ENCODE data around the gene PRAMEF1. TPM values are rescaled to one million over a fixed set of nuclear protein-coding genes. Genes with fewer than 3 reads are reported as not detected.

Gene PRAMEF1
- total and polyA plus RNA-seq, 2 of the 4 experiments (the other 2 are of a cell fraction), result not detected

GRCh38 chr1:12757836-12758235, 33.4 kb upstream of the PRAMEF1 start:
- Histone ChIP-seq H2BK120ac (ENCODE audit: low read depth, low read length) (no peak overlapping the region), H3K14ac (replicated peaks; ENCODE audit: low read depth, low read length) (no peak overlapping the region)
- CTCF ChIA-PET, result no interaction called here

More at GRCh38 chr1:12757836-12758235, 33.4 kb upstream of the PRAMEF1 start:
- no peak overlapping the region for H4K5ac ChIP-seq (ENCODE audit: low read depth, low read length)
- H3K36me3 ChIP-seq (ENCODE audit: control insufficient read depth, insufficient read depth, low read length), result no peaks in the 10 kb centered on the region
- intact Hi-C loops (cut with micrococcal nuclease) (no loop called here), in situ Hi-C loops (cut with MboI; ENCODE audit: low sequenced_read_pairs) (no loop called here), dilution Hi-C loops (cut with HindIII; ENCODE audit: low sequenced_read_pairs, unreplicated experiment) (no loop called here)
- no peak overlapping the region for H3K4ac ChIP-seq (ENCODE audit: low read depth, low read length)
- no TSS peak for BruUV-seq (replicated peaks)
- H4K91ac ChIP-seq (ENCODE audit: insufficient read depth, low read depth, low read length), result no peak overlapping the region
- DNase-seq (no peak), ATAC-seq (ENCODE audit: low read depth) (no peak)
- no peak overlapping the region for H2BK20ac ChIP-seq (ENCODE audit: low read depth, low read length)
- no peak overlapping the region for H3K27ac ChIP-seq (ENCODE audit: insufficient read depth, low read length)
- no peaks in the 10 kb centered on the region for H3K79me1 ChIP-seq (ENCODE audit: low read depth in 1 of 2, low read length in 2 of 2)
- no peak overlapping the region for H2BK5ac ChIP-seq (ENCODE audit: low read depth, low read length, poor library complexity, severe bottlenecking)
- H3K18ac ChIP-seq (ENCODE audit: low read depth, low read length), result no peak overlapping the region
- H3K4me2 ChIP-seq (ENCODE audit: low read depth, low read length), result no peak overlapping the region
- H2AK9ac ChIP-seq (replicated peaks; ENCODE audit: low read depth, low read length, poor library complexity), result no peak overlapping the region
- H3K4me3 ChIP-seq (ENCODE audit: insufficient read depth, low read depth, low read length), result no peak overlapping the region
- no peak overlapping the region for H2AFZ ChIP-seq (replicated peaks; ENCODE audit: low read length, poor library complexity)
- H4K8ac ChIP-seq (ENCODE audit: low read depth in 2 of 2, low read length in 2 of 2), result no peak overlapping the region
- 64% methylated on average over 2 of the region's 6 CpGs; no CpG with 5 or more reads in 1 of the 2 experiments for WGBS, 2 experiments (ENCODE audit: extremely low coverage in 2 of 2, insufficient read length in 1 of 2)
- H3K9me1 ChIP-seq (ENCODE audit: insufficient read depth, low read length), result no peaks in the 10 kb centered on the region
- TF ChIP-seq USF2 (IDR thresholded peaks at IDR 0.05; ENCODE audit: low read depth, low read length) (no peak), CTCF (conservative IDR thresholded peaks at IDR 0.05; ENCODE audit: low read depth, low read length) (no peak), RCOR1 (IDR thresholded peaks at IDR 0.05; ENCODE audit: insufficient replicate concordance, low read length) (no peak), RFX5 (IDR thresholded peaks at IDR 0.05; ENCODE audit: low read depth, low read length) (no peak), FOS (IDR thresholded peaks at IDR 0.05; ENCODE audit: low read depth, low read length) (no peak), NFE2L2 (IDR thresholded peaks at IDR 0.05; ENCODE audit: low read depth, low read length) (no peak)
- no peaks in the 10 kb centered on the region for H3K4me1 ChIP-seq (ENCODE audit: control insufficient read depth, insufficient read depth, low read length)
- H3K27me3 ChIP-seq (ENCODE audit: control insufficient read depth, insufficient read depth, low read length), result no peaks in the 10 kb centered on the region
- POLR2A ChIA-PET (ENCODE audit: unreplicated experiment), result no interaction called here
- no peaks in the 10 kb centered on the region for H4K20me1 ChIP-seq (ENCODE audit: insufficient read depth, low read length)
- no peak overlapping the region for H2BK15ac ChIP-seq (ENCODE audit: low read depth, low read length)
- H3K23ac ChIP-seq (ENCODE audit: low read depth, low read length), result no peak overlapping the region
- H2AK5ac ChIP-seq (ENCODE audit: low read depth, low read length), result no peak overlapping the region
- peaks cover 22% of the 10 kb centered on the region for H3K9me3 ChIP-seq (ENCODE audit: control insufficient read depth, insufficient read depth, low read length)
- H3K56ac ChIP-seq (ENCODE audit: extremely low read depth, insufficient read depth, low read length), result no peak overlapping the region
- H3K9ac ChIP-seq (ENCODE audit: low read depth, low read length), result no peak overlapping the region

Measured in IMR-90 (cell line).